CD14-positive monocyte (primary cell): Measurements from ENCODE around the gene FOXA1. TPM values are rescaled to one million over a fixed set of nuclear protein-coding genes. Genes with fewer than 3 reads are reported as not detected.

Experiments used
- DNase-seq, 3 donors: peaks; one replicate each; pipeline ENCODE4 v3.0.0-alpha.2; 2011 to 2022
- H2AFZ ChIP-seq: 2 replicates; pipeline ENCODE4 v1.6.0; 2012; ENCODE audit warnings: mild to moderate bottlenecking, low read depth, low read length, inconsistent platforms; ENCODE audit not compliant: insufficient read depth, poor library complexity, severe bottlenecking
- H3K27ac ChIP-seq, 2 donors: 1 replicate in 1 of 2; 2 replicates in 1 of 2; pipeline ENCODE4 v1.5.1; 2012 to 2013; ENCODE audit warnings: low read length in 2 of 2, control low read depth in 1 of 2, inconsistent platforms in 1 of 2, low read depth in 1 of 2, mild to moderate bottlenecking in 1 of 2
- H3K27me3 ChIP-seq, 2 donors: one replicate each; pipeline versions ENCODE4 v1.6.0 to v1.6.1; 2011 to 2013; ENCODE audit warnings: low read length in 2 of 2; ENCODE audit not compliant: control insufficient read depth in 2 of 2, insufficient read depth in 2 of 2
- H3K36me3 ChIP-seq, 2 donors: replicated peaks in 1 of 2; 1 replicate in 1 of 2; 2 replicates in 1 of 2; pipeline versions ENCODE4 v1.5.1 to v1.6.1; 2012 to 2013; ENCODE audit warnings: low read length in 2 of 2, control low read depth in 1 of 2, inconsistent platforms in 1 of 2, mild to moderate bottlenecking in 1 of 2; ENCODE audit not compliant: insufficient read depth in 2 of 2, control insufficient read depth in 1 of 2
- H3K4me1 ChIP-seq, 2 donors: 1 replicate in 1 of 2; 2 replicates in 1 of 2; pipeline versions ENCODE4 v1.5.1 to v1.6.1; 2012 to 2013; ENCODE audit warnings: low read length in 2 of 2, control low read depth in 1 of 2, inconsistent platforms in 1 of 2, mild to moderate bottlenecking in 1 of 2, moderate library complexity in 1 of 2; ENCODE audit not compliant: insufficient read depth in 2 of 2, control insufficient read depth in 1 of 2
- H3K4me2 ChIP-seq: replicated peaks from 2 replicates; pipeline ENCODE3; 2012; ENCODE audit warnings: low read length, moderate library complexity, mild to moderate bottlenecking; ENCODE audit not compliant: poor library complexity, severe bottlenecking; ENCODE audit errors: extremely low read depth
- H3K4me3 ChIP-seq, 3 experiments: fragments of 200-600 bp in 1 of 3; sonication (generic) in 1 of 3; replicated peaks in 1 of 3; 1 replicate in 2 of 3; 2 replicates in 1 of 3; pipeline ENCODE4 v1.5.1; 2011 to 2013; ENCODE audit warnings: low read length in 3 of 3, mild to moderate bottlenecking in 3 of 3, control low read depth in 2 of 3, low read depth in 2 of 3, inconsistent platforms in 1 of 3, moderate library complexity in 1 of 3
- H3K79me2 ChIP-seq: 2 replicates; pipeline ENCODE4 v1.6.0; 2012; ENCODE audit warnings: mild to moderate bottlenecking, control low read depth, inconsistent platforms, low read length, moderate library complexity; ENCODE audit not compliant: insufficient read depth
- H3K9ac ChIP-seq: 2 replicates; pipeline ENCODE4 v1.6.0; 2017; ENCODE audit warnings: low read length, mild to moderate bottlenecking; ENCODE audit not compliant: insufficient read depth, poor library complexity, severe bottlenecking
- H3K9me3 ChIP-seq, 2 donors: replicated peaks in 1 of 2; 1 replicate in 1 of 2; 2 replicates in 1 of 2; pipeline versions ENCODE4 v1.5.1 to v1.6.1; 2012 to 2013; ENCODE audit warnings: low read length in 2 of 2, control low read depth in 1 of 2; ENCODE audit not compliant: control insufficient read depth in 1 of 2, insufficient read depth in 1 of 2
- H4K20me1 ChIP-seq: 2 replicates; pipeline ENCODE4 v1.6.0; 2012; ENCODE audit warnings: mild to moderate bottlenecking, low read length, control low read depth, moderate library complexity; ENCODE audit not compliant: insufficient read depth
- H3K27ac Mint-ChIP-seq, 7 donors: one replicate each; pipeline ENCODE4 v1.8.0; 2020; ENCODE audit warnings: mild to moderate bottlenecking in 7 of 7, mixed read lengths in 7 of 7, moderate library complexity in 6 of 7, inconsistent platforms in 2 of 7
- H3K27me3 Mint-ChIP-seq, 3 donors: one replicate each; pipeline ENCODE4 v1.8.0; 2021 to 2022; ENCODE audit warnings: low read depth in 3 of 3, mild to moderate bottlenecking in 3 of 3, mixed read lengths in 3 of 3, moderate library complexity in 3 of 3, inconsistent platforms in 1 of 3
- H3K36me3 Mint-ChIP-seq, 2 donors: one replicate each; pipeline ENCODE4 v1.8.0; 2020; ENCODE audit warnings: mixed read lengths in 2 of 2, inconsistent platforms in 1 of 2, mild to moderate bottlenecking in 1 of 2
- H3K4me1 Mint-ChIP-seq: one replicate; pipeline ENCODE4 v1.8.0; 2020; ENCODE audit warnings: mild to moderate bottlenecking, mixed read lengths
- H3K4me3 Mint-ChIP-seq, 2 donors: one replicate each; pipeline ENCODE4 v1.8.0; 2020; ENCODE audit warnings: mild to moderate bottlenecking in 2 of 2, mixed read lengths in 2 of 2, moderate library complexity in 1 of 2
- H3K9me3 Mint-ChIP-seq, 7 donors: one replicate each; pipeline ENCODE4 v1.8.0; 2020 to 2022; ENCODE audit warnings: mixed read lengths in 7 of 7, mild to moderate bottlenecking in 6 of 7, moderate library complexity in 6 of 7, inconsistent platforms in 2 of 7
- WGBS: methylation state at CpG from one replicate; pipeline ENCODE4 v1.1.5; 2013; ENCODE audit warnings: missing lambda C conversion rate; ENCODE audit not compliant: insufficient coverage; 5-methylcytosine and 5-hydroxymethylcytosine counted together
- intact Hi-C, 2 donors: fragments of 100-400 bp; cut with micrococcal nuclease; formaldehyde crosslinking; loops; one replicate each; pipeline versions ENCODE4 v1.15.0 to v1.15.1; 2023
- polyA plus RNA-seq, 3 donors: library from polyadenylated mRNA; depleted of rRNA in 1 of 3; unstranded in 2 of 3; stranded (reverse) in 1 of 3; fragments of 300-500 nt in 2 of 3; fragments of >200 nt in 1 of 3; fragmentation: Illumina TruSeq in 2 of 3; gene quantifications; 1 replicate in 2 of 3; 2 replicates in 1 of 3; pipeline ENCODE4 v1.2.3, GENCODE V29; 2012 to 2021
- TF ChIP-seq, protein P1 (sequence below): fragments of 200-600 bp; IDR thresholded peaks from one replicate; pipeline ENCODE4 v1.8.0; 2022; ENCODE audit warnings: antibody characterized with exemption, mild to moderate bottlenecking

The FOXA1 gene
- polyA plus RNA-seq, 3 donors: 0.09 TPM; not detected in 2

DNA sequence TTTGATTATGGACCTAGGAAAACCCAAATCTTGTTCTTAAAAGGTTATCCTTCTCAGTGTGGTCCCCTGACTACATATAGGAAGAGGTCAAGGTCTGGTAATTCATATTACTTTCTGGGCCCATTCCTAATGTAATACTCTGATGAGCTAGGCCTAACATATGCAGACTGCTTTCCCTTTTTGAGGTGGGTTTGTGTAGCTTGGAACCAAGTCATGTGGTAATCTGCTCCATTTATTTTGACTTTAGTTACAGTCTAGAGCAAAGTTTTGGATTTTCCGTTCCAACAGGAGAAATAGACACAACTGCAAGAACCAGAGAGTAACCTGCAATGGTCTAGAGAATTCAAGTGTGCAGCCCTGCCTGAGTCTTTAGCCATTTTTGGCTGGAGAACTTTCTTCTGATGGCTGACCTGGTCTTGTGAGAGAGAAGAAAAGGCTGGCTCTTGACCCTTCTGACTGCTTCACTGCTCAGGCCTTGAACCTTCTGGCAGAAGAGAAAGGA, 22.9 kb upstream of the FOXA1 start:
- no peak overlapping the region for H3K9ac ChIP-seq
- H3K9me3 ChIP-seq: peaks cover 14 to 38% of the 10 kb centered on the region in 2 donors
- Mint-ChIP-seq H3K27ac (no peak overlapping the region), H3K36me3 (no peaks in the 10 kb centered on the region), H3K4me1 (no peaks in the 10 kb centered on the region), H3K27me3 (peaks cover 16 to 29% (median 23%) of the 10 kb centered on the region in 3 donors), H3K4me3 (no peak overlapping the region), H3K9me3 (peaks cover 14 to 34% (median 30%) of the 10 kb centered on the region in 7 donors)
- peaks cover 16 to 21% of the 10 kb centered on the region in 2 donors for H3K27me3 ChIP-seq
- no peak overlapping the region for H3K27ac ChIP-seq
- no peaks in the 10 kb centered on the region for H3K36me3 ChIP-seq
- H3K4me2 ChIP-seq: no peak overlapping the region
- H2AFZ ChIP-seq: no peak overlapping the region
- TF ChIP-seq, protein P1, sequence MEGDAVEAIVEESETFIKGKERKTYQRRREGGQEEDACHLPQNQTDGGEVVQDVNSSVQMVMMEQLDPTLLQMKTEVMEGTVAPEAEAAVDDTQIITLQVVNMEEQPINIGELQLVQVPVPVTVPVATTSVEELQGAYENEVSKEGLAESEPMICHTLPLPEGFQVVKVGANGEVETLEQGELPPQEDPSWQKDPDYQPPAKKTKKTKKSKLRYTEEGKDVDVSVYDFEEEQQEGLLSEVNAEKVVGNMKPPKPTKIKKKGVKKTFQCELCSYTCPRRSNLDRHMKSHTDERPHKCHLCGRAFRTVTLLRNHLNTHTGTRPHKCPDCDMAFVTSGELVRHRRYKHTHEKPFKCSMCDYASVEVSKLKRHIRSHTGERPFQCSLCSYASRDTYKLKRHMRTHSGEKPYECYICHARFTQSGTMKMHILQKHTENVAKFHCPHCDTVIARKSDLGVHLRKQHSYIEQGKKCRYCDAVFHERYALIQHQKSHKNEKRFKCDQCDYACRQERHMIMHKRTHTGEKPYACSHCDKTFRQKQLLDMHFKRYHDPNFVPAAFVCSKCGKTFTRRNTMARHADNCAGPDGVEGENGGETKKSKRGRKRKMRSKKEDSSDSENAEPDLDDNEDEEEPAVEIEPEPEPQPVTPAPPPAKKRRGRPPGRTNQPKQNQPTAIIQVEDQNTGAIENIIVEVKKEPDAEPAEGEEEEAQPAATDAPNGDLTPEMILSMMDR: no peak
- no peak for DNase-seq
- H3K79me2 ChIP-seq: no peaks in the 10 kb centered on the region
- no peaks in the 10 kb centered on the region for H3K4me1 ChIP-seq
- no peaks in the 10 kb centered on the region for H4K20me1 ChIP-seq
- H3K4me3 ChIP-seq: no peak overlapping the region
- WGBS: 86% methylated on average over 1 of the region's 1 CpG
- intact Hi-C loops: no loop called here

GRCh38 chr14:37616853-37617252, 21.8 kb upstream of the FOXA1 start:
- peaks cover 9 to 23% (median 14%) of the 10 kb centered on the region in 3 donors for H3K27me3 Mint-ChIP-seq
- Histone ChIP-seq H3K4me3 (no peak overlapping the region), H3K4me2 (no peak overlapping the region), H3K4me1 (no peaks in the 10 kb centered on the region), H3K9ac (no peak overlapping the region), H3K79me2 (no peaks in the 10 kb centered on the region), H4K20me1 (no peaks in the 10 kb centered on the region), H2AFZ (no peak overlapping the region), H3K27ac (no peak overlapping the region), H3K9me3 (peaks cover 14 to 38% of the 10 kb centered on the region in 2 donors), H3K27me3 (peaks cover 11 to 16% of the 10 kb centered on the region in 2 donors), H3K36me3 (no peaks in the 10 kb centered on the region)
- H3K4me1 Mint-ChIP-seq: no peaks in the 10 kb centered on the region
- H3K4me3 Mint-ChIP-seq: no peak overlapping the region
- no peak overlapping the region for H3K27ac Mint-ChIP-seq
- WGBS: 92% methylated on average over 3 of the region's 4 CpGs
- intact Hi-C loops: no loop called here
- no peak for DNase-seq
- peaks cover 5 to 33% (median 28%) of the 10 kb centered on the region in 7 donors for H3K9me3 Mint-ChIP-seq
- no peaks in the 10 kb centered on the region for H3K36me3 Mint-ChIP-seq
- TF ChIP-seq, protein P1: no peak
